Measurements from ENCODE around the gene AMPD3. TPM values are rescaled to one million over a fixed set of nuclear protein-coding genes. Genes with fewer than 3 reads are reported as not detected.

Gene AMPD3
- total and polyA plus RNA-seq, 2 of the 13 experiments (the other 11 are each of a cell fraction or from before 2014, with no cell fraction given): 0.33 to 2.3 TPM

GRCh38 chr11:10540915-10541560, 86.0 kb downstream of the AMPD3 start, which contains the start of gene RNF141 (continued):
- TF ChIP-seq, protein P1, sequence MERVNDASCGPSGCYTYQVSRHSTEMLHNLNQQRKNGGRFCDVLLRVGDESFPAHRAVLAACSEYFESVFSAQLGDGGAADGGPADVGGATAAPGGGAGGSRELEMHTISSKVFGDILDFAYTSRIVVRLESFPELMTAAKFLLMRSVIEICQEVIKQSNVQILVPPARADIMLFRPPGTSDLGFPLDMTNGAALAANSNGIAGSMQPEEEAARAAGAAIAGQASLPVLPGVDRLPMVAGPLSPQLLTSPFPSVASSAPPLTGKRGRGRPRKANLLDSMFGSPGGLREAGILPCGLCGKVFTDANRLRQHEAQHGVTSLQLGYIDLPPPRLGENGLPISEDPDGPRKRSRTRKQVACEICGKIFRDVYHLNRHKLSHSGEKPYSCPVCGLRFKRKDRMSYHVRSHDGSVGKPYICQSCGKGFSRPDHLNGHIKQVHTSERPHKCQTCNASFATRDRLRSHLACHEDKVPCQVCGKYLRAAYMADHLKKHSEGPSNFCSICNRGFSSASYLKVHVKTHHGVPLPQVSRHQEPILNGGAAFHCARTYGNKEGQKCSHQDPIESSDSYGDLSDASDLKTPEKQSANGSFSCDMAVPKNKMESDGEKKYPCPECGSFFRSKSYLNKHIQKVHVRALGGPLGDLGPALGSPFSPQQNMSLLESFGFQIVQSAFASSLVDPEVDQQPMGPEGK (CRISPR knock-in tag; IDR thresholded peaks at IDR 0.05): no peak; the same call in none of the 2 replicates
- TF ChIP-seq ZFP36 (IDR thresholded peaks at IDR 0.05; ENCODE audit: borderline replicate concordance, low read depth, low read length, partially characterized antibody) (no peak), ZBTB34 (CRISPR knock-in tag; IDR thresholded peaks at IDR 0.05) (no peak), ZNF207 (IDR thresholded peaks at IDR 0.05; ENCODE audit: borderline replicate concordance) (no peak), ZSCAN29 (CRISPR knock-in tag; conservative IDR thresholded peaks at IDR 0.05) (no peak), ZFP62 (CRISPR knock-in tag; IDR thresholded peaks at IDR 0.05) (no peak), ATM (IDR thresholded peaks at IDR 0.05; ENCODE audit: borderline replicate concordance) (no peak), ZNF431 (CRISPR knock-in tag; IDR thresholded peaks at IDR 0.05; ENCODE audit: borderline replicate concordance, low read depth) (no peak), ZNF605 (CRISPR knock-in tag; IDR thresholded peaks at IDR 0.05) (peak; percentile 51; the same call in 1 of the 2 replicates), ZNF354B (CRISPR knock-in tag; IDR thresholded peaks at IDR 0.05) (no peak), ZNF512B (CRISPR knock-in tag; IDR thresholded peaks at IDR 0.05; ENCODE audit: borderline replicate concordance) (peak; percentile 58; the same call in 1 of the 2 replicates), ZNF276 (CRISPR knock-in tag; IDR thresholded peaks at IDR 0.05; ENCODE audit: low read depth) (no peak; the same call in 1 of the 2 replicates), ZGPAT (CRISPR knock-in tag; IDR thresholded peaks at IDR 0.05) (peak; percentile 85)
- TF ChIP-seq, protein P2, sequence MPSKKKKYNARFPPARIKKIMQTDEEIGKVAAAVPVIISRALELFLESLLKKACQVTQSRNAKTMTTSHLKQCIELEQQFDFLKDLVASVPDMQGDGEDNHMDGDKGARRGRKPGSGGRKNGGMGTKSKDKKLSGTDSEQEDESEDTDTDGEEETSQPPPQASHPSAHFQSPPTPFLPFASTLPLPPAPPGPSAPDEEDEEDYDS (CRISPR knock-in tag; IDR thresholded peaks at IDR 0.05): no peak
- TF ChIP-seq, protein P3, sequence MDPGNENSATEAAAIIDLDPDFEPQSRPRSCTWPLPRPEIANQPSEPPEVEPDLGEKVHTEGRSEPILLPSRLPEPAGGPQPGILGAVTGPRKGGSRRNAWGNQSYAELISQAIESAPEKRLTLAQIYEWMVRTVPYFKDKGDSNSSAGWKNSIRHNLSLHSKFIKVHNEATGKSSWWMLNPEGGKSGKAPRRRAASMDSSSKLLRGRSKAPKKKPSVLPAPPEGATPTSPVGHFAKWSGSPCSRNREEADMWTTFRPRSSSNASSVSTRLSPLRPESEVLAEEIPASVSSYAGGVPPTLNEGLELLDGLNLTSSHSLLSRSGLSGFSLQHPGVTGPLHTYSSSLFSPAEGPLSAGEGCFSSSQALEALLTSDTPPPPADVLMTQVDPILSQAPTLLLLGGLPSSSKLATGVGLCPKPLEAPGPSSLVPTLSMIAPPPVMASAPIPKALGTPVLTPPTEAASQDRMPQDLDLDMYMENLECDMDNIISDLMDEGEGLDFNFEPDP (CRISPR knock-in tag; conservative IDR thresholded peaks at IDR 0.05): no peak

All from HepG2 (cell line).